Measurements from ENCODE around the gene FAM98C.

The FAM98C gene

GRCh38 chr19:38457202-38457601 lies 54.3 kb downstream of the FAM98C start:
- no peak for DNase-seq (ENCODE audit: low read depth in 2 of 2)

- DNase-seq (ENCODE audit: low read depth in 2 of 2) = no peak
Measured at GRCh38 chr19:38457690-38458405, 55.0 kb downstream of the FAM98C start.

Measured in activated CD4-positive, alpha-beta T cell treated with anti-CD3 and anti-CD28 coated beads for 24 hours (primary cell).